CD4-positive, alpha-beta T cell treated with Interleukin-10 for 1 hour (primary cell): Measurements from ENCODE around the gene ASB8.

Source experiments
- DNase-seq: peaks from one replicate; pipeline ENCODE4 v3.0.0-alpha.2; 2020

Gene ASB8, protein sequence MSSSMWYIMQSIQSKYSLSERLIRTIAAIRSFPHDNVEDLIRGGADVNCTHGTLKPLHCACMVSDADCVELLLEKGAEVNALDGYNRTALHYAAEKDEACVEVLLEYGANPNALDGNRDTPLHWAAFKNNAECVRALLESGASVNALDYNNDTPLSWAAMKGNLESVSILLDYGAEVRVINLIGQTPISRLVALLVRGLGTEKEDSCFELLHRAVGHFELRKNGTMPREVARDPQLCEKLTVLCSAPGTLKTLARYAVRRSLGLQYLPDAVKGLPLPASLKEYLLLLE

DNA sequence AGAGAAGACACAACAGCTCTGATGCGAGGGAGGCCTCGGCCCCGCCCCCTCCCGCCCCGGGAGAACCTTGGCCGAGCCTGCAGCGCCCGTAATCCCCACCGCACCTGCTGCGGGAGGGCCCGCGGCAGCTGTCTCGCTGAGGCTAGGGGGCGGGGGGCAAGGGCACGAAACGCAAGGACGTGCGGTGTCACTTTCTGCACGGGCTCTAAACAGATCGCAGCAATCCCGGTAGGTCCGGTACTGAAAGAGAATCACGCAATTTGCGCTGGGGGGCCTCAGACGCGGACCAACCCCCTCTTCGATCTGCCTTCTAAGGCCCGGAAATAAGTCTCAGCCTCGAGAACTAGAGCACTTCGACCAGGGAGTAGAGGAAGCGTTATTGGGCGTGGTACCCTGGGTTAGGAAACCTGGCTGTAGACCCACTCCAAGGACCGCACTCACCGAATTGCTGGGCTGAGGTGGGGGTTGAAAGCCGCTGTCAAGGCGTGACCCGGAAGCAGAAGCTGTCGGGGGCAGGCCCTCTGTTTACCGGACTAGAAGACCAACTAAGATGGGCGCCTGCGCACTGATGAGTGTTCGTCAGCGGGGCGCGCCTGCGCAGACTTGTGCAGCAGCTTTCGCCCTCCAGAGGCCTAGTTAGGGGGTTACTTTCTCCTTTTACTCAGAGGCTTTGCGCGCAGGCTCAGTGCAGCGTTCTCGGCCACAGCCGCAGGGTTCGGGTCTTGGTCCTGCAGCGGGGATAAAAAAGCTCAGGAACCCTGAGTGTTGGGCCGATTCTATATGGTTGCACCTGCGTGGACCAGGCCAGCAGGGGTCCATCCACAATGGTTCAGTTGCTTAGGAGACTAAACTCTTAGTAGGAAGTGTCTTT is at the start of gene ASB8:
ASB8 (minus strand) TSS at position 498 of the 871 bp plus-strand sequence. CDS start 4,019 bp downstream, outside the sequence.
- peak; percentile 99 for DNase-seq

DNA sequence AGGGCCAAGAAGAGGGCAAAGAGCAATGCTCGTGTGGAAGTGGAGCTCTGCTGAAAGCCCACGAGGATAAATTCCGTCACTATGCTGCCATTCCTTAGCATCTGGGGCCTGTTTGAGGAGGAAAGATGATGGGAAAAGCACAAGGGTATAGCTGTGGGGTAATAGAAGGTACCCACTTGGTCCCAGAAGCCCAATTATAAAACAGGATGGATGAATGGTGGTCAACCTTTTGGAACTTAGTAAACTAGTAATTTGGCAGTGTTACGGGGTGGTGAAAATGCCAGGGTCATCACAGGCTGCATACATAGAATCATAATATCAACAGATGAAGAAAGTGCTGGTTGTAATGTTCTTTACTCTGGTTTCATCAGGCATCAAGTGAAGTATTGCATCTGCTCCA is 45.9 kb upstream of the ASB8 start, which contains the start of gene OR10AD1:
OR10AD1 (minus strand) TSS at position 101 of the 400 bp plus-strand sequence; CDS start at position 101, 0 bp downstream.
- DNase-seq = no peak

DNA sequence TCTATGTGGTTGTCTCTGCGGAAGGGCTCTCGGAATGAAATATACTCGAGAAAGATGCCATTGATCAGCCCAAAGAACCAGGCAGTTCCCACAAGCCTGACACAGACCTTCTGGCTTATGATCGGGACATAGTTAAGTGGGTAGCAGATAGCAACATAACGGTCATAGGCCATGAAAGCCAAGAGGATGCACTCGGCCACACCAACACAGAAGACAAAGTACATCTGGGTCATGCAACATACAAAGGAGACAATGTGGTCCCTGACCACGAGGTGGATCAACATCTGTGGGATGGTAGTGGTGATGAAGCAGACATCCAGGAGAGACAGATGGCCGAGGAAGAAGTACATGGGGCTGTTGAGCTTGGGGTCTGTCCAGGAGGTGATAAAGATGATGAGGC is 45.5 kb upstream of the ASB8 start:
- DNase-seq = no peak

DNA sequence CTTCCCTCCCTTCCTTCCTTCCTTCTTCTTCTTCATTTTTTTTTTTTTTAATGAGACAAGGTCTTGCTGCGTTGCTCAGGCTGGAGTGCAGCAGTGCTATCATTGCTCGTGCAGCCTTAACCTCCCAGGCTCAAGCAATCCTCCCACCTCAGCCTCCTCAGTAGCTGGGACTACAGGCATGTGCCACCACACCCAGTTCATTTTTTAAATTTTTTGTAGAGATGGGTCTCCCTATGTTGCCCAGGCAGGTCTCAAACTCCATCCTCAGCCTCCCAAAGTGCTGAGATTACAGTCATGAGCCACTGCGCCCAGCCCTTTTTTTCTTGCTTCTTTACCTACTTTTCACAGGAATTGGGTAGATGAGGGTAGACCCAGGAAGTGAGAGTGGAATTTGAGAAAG is 44.2 kb upstream of the ASB8 start:
- no peak for DNase-seq

DNA sequence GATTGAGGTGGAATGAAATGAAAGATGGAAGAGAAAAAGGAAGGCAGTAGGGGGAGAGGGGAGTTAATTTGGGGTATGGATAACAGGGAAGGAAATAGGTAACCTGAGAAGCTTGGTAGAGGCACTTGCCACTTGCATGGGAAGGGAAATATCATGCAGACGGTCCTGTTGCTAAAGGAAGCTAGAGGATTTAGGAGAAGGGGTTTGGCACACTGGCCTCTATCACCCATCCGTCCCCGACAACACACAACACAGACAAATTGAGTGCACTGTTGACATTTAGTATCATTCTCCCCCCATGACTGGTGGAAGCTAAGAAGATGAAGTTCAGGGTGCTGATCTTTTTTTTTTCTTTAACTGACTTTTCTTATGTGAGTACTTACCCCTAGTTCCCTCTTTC is 43.8 kb upstream of the ASB8 start:
- no peak for DNase-seq

DNA sequence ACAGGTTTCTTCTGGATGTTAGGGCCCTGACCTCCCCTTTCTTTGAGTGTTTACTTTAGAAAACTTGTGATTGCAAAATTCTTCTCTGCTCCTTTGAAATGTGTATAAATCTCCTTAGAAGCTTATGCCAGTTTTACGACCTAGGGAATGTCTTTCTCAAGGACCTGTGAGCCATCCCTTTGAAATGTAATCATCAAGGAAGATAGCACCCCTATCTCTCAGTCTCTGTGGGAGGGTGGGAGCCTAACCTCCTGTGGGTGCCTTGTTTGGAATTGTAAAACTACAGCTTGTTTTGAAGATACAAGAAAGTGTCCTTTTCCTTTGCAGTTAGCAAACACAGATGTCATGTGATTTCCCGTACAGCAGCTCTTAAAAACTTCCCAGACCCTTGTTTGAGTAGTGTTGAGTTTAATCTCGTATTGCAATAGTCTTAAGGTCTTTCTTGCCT is 42.5 kb upstream of the ASB8 start:
- DNase-seq = peak; percentile 62

DNA sequence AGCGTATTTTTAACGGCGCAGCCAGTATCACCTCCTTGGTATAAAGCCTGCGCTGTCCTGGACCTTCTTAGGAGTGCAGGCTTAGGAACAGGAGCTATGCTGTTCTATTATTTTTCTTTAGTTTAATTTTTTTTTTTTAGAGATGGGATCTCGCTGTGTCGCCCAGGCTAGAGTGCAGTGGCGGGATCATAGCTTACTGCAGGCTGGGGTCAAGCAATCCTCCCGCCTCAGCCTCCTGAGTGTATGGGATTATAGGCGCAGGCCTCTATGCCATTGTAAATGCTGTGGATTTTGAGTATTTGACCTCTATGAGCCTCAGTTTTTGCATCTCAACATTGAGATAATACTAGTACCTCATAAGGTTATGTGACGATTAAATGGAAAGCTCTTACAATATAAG is 41.7 kb upstream of the ASB8 start:
- DNase-seq = no peak

DNA sequence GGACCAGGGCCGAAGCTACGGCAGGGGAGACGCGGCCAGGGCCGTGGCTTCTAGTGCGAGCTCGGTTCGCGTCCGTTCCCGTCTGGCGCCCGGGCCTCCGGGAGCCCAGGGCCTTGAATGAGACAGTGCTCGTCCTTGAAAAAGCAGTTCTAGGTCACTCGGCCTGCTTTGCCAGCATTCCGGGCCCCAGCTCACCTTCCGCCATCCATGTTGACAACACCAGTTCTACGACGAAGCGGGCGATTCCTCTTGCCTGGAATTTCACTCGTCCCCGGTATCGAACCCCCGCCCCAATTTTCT is 41.3 kb upstream of the ASB8 start:
- DNase-seq = no peak

DNA sequence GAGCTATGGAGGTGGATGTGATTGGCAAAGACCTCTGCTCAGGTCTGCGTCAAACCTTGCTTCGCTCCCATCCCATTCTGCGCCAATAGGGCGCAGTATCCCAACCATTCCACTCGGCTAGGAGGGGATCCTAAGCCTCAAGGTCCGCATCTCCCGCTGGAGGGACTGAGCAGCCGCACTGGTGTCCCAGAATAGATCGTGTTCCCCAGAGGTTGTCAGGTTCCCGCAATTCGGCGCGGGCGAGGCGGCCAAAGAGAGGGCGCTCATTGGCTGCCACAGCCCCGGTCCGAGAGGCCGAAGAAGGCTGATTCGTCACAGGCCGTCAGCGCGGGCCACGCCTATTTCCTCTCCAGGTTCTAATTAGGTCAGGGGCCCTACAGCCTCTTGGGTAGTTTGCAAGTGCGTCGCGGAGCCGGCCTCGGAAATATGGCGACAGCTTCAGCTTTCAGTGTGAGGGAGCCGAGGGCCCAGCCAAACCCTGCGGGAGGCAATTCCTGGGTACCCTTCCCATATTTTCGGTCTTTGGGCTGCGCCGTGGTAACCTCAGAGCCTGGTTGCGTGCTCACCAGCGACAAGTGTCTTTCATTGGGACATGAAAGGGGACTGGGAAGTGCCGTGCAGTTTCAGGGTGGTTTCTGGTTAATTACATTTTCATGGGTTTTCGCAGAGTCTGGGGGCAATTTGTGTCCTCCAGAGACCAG is 40.8 kb upstream of the ASB8 start:
- DNase-seq = peak; percentile 95

DNA sequence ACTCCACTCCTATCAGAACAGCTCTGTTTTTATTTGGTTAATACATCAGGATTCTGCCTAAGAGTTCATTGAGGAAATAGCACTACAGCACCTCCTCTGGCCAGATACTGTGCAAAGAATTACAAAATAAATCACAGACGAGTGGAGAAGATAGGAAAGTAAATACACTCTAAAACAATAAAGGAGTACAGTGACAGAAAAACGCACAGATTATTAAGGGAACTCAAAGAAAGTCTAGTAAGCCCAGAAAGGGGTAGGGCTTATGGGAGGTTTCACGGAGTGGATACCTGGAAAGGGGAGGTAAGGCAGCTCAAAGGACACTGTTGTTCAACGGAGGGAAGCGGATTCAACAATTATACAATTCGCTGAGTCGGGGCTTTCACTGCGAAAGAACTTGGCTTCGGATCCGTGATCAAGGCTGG is 40.2 kb upstream of the ASB8 start:
- DNase-seq = peak; percentile 57

DNA sequence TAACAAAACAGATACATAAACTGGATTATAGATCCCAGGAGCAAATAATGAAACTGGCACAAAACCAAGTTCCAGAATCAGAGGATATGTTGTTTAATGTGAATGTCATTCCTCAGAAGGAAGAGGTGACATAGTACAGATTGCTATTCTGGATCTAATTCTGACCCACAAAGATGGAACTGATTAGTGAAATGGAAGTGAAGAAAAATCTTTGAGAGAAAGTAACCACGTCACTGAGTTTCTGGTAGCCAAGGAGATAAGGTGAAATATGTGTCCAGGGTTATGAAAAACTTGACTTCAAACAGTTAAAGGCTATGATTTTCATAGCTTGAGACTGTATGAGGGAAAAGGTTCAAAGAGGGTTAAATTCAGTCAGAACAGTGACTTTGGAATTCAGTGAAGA is 37.5 kb upstream of the ASB8 start:
- DNase-seq = no peak

DNA sequence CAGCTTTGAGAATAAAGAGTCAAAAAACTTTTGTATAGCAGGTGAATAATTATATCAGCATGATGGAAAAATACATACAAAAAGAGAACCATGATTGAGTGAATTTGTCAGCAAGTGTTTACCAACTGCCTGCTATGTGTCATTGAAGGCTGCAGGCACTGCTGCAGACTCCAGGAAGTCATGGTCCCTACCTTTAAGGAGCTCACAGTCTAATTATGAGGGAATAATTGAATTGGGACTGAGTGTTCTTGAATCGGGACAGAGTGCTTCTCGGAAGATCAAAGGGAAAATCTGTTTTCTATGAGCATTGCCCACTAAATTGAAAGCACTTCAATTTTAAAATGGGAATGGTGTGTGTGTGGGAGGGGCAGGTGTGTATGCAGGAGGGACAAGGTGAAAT is 36.3 kb upstream of the ASB8 start:
- DNase-seq = no peak

DNA sequence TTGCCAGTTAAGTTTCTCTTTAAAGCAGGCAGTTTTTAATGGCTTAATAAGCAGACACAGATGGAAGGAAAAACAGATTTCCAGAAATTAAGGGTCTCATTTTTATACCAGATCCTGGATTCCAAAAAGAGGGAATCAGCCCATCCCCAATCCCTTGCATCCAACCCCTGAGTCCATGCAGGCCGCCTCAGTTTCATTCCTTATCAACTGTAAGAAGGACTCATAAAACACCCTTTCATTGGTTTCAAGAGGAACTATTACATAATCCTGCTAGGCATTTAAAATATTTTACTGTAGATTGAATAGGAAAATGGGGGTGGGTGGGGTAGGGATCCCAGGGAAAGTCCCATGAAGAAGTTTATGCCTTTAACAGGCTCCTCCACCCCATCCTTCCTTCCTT is 35.5 kb upstream of the ASB8 start:
- no peak for DNase-seq

DNA sequence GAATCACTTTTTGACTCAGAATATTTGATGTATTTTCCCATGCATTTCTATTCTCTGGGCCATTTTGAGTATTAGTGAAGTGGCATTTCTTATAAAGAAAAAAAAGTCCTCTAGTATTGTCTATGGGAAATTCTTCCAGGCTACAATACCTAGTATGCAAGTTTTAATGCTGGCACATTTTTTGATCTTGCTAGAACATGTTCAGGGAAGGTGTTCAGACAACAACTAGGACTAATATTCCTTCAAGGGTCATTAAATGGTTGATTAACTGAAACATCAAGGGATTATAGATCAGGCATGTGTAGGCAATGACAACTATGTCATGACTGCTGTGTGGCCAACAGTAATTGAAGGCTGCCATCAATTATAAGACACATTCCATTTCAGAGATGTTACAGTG is 33.8 kb upstream of the ASB8 start:
- no peak for DNase-seq

DNA sequence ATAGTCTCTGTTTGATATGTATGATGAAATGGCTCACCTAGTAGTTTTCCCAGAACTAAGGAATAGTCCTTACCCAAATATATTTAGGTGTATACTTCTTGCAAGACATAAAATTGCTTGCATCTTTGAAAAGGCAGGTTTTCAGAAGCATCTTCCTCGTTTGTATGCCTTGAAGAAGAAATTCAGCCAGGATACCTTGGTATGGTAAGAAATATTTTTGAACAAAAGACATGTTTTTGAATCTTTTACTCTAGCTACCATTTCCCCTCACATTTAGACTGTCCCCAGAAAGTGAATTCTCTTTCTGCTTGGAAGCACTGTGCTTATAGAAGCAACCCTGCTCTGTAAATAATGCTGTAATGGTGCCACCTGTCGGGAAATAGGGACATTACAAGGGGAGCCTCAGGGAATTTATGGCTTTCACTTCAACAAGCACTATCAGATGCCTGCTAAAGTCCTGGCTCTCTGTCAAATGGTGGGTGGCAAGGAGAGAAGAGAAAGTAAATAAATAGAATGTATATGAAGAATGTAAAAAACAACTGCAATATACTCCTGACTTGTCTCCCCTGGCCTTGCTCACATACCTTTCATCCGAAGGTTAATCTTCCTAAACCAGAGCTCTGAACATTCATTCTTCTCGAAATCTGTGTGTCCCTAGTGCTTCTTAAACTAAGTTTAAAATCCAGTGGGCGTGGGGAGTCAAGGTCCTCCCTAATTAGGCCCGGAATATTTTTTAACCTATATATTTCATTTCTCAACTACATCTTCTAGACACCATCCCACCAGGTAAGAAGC is 32.2 kb upstream of the ASB8 start:
- peak; percentile 83 for DNase-seq

DNA sequence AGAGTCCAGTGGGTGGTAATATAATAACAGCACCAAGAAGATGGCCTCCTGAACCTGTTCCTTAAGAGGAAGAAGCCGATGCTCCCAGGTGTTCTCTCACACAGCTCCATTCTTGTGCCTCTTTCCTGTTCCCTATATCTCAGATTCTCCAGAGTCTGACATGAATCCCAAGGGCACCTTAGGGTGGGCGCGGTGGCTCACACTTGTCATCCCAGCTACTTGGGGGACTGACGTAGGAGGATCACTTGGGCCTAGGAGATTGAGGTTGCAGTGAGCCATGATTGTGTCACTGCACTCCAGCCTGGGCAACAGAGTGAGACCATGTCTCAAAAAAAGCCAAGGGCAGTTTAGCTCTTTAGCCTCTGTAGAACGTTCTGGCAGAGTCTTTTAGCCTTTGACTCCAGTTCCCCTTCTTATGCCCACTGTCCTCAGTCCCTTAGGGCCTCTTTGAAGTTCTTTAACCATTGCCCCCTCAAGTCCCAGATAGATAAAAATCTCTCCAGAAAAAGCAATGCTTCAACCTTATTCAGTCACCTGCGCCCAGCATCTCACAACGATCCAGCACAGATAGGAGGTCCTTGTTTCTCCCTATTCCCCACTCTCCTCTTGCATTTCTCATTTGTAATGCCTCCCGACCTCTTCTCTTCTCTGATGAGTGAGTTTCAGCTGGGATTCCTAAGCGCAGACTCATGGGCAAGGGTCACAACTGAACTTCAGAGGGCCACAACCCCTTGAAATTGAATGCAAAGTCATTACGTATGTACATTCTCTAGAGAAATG is 30.8 kb upstream of the ASB8 start:
- DNase-seq = no peak

DNA sequence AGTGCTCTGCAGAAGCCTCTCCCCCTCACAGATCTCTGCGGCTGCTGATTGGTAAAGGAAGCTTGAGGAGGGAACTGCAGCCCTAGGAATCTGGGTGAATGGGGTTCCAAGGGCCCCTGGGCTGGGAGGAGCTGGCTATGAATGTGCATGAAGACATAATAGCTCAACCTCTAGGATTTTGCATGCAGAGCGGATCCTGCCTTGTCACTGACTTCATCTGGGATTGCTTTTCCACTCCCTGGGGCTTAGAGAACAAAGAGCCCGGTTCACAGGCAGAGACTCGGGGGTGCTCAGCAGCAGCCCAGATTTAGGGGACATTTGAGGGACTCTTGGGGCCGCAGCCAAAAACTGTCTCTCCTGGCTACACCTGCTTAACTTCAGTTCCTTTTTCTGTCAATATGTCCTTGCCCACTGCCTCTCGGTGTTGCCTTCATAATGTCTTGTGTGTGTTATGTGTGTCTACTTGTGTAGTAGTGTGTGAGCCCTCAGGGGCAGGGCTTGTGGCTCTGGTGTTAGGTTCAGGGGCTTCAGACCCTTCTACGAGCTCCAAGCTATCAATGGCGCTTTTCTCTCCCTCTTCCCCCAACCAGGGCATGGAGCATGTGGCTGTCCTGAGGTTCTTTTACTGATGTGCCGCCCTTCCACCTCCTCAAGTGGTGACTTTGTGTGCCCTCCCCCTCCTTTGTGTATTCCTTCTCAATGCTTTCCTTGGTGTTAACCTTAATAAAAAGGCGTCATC is 28.0 kb upstream of the ASB8 start:
- DNase-seq = no peak

DNA sequence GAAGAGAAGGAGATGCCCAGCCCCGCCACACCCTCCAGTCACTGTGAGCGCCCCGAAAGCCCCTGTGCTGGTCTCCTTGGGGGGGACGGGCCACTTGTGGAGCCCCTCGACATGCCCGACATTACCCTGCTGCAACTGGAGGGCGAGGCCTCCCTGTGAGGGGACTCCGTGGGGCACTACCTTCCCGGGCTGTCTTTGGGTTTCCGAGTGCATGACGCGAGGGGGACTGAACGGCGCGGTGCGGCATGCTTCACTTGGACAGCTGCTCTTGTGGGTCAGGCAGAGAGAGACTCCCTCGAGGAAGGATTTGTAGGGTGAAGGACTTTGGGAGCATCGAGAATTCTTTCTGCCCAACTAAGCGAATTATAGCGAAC is 27.2 kb upstream of the ASB8 start:
- no peak for DNase-seq

DNA sequence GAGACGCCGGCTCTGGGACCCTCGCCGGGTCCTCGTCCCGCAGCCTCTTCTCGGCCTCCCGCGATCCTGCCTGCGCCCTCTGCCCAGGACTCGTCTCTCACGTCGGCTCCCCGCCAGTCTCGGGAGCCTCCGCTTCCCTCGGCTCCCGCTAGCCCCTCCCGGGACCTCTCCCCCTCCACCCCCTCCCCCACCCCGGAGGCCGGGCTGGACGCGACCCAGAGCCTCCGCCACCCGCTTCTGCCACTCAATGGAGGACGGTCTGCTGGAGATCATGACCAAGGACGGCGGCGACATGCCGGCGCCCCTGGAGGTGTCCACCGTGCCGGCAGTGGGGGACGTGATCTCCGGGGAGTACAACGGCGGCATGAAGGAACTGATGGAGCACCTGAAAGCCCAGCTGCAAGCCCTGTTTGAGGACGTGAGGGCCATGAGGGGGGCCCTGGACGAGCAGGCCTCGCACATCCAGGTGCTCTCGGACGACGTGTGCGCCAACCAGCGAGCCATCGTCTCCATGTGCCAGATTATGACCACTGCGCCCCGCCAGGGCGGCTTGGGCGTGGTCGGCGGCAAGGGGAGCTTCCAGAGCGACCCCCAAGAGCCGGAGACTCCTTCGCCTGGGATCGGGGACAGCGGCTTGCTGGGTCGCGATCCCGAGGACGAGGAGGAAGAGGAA is 26.7 kb upstream of the ASB8 start:
- peak; percentile 35 for DNase-seq

DNA sequence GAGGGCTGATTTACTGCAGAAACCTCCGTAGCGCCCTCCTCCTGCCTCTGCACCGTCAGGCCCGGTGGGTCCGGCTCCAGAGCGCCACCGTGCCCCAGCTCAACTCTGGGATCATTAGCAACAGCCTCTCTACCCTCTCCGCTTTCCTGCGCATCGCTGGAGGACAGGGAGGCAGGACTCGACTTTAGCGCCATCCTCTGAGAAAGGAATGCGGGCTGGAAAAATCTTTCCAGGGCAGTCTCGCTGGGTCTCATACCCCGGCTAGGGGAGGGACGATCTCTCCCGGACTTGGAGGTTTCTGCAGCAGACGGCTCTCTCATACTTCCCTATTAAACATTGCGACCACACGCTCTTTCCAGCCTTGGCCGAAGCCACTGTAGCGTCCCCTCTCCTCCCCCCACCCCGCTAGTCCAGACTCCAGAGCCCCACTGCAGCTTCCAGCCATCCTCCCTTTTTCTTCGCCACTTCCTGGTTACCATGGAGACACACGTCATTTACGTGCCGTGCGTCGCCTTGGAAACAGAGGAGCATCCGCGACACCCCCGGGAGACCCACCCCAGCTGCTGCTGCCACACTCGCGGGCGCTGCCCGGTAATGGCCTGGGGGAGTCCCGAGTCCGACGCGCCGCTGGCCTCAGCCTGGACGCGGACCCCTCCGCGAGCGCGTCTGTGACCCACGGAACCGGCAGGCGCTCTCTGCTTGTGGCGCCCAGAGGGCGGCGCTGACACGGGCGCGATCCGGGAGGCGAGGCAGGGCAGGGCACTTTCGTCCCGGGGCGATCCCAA is 26.0 kb upstream of the ASB8 start, which contains the start of gene CCDC184:
CCDC184 (plus strand) TSS at position 554 of the 785 bp plus-strand sequence. CDS start 479 bp downstream, outside the sequence.
- DNase-seq = peak; percentile 88
